GM19035 (cell line): Measurements from ENCODE around the gene FYB2.
A peak's percentile ranks its signal among the peaks of the same experiment; 100 is the strongest.

Experiments used
- ATAC-seq: cut with Tn5 transposase; IDR thresholded peaks from one replicate; pipeline ENCODE4 v1.9.1; 2021; ENCODE audit not compliant: unreplicated experiment

The FYB2 gene

DNA sequence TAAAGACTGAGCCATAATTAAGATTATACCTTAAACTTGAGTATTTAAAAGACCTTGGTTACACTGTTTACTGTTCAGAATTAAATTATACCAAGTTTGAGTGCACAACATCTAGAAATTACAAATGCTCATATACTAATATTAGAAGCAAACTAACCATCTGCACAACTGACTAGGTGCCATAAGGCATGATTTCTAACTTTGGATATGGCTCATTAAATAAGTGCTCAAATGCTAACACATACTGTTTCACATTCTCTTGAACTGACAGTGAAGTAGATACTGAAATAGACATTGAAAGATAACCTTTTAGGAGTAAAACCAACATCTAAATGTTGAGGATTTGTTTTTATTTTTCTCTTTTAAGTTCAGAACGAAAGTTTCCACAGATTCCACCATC, 100.0 kb downstream of the FYB2 start:
- ATAC-seq = no peak

DNA sequence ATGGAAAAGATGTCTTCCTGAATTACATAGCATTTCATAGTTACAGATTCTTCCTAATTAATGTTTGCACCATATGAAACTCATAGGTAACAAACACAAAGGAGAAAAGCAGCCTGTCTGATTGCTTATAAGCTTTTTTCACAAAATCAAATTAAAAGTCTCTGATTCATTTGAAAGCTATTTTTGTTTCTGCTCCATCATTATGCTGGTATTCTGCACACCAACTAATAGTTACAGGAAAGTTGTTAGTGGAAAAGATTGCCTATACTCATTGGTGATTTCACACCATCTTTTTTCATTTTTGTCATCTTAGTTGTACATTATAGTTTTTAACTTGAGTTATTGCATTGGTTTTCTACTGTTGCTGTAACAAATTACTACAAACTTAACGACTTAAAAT, 104.0 kb downstream of the FYB2 start:
- ATAC-seq = no peak

DNA sequence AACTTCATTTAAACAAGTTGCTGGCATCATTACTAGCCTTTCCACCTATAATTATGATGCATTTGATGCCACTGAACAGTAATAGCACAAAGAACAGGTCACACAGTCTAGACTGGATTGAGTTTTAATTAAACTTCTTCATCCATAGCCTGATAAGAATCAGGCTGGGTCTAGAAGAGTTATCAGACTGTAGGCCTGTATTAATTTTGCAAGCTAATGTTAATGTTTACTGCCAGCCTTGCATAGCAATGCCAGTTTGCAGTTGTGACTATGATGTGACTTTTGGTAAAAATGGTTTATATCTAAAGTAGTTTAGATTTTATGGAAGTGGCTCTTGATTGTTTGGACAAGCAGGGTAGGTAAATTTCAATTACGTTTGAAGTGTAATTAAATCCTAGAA, 106.1 kb downstream of the FYB2 start:
- no peak for ATAC-seq

GRCh38 chr1:56712150-56712549, 107.1 kb downstream of the FYB2 start:
- ATAC-seq = no peak

- no peak for ATAC-seq
Observed at GRCh38 chr1:56710646-56711045, 108.6 kb downstream of the FYB2 start.

DNA sequence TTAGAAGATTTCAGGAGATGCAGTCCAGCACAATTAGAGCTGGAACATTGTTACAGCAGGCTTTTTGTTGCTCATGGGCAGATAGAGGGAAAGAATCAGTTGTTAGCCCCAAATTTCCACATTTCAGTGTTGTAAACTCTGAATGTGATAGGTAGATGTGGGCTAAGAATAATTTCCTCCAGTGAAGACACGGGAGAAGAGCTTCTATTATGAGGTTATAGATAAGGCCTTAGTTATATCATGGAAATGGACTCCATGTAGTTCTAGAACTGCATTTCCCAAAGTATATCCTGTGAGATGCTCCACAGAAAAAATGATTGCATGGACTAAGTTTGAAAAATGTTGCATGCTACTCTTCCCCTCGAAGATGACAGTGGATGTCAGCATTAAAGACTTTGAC, 109.2 kb downstream of the FYB2 start:
- no peak for ATAC-seq

DNA sequence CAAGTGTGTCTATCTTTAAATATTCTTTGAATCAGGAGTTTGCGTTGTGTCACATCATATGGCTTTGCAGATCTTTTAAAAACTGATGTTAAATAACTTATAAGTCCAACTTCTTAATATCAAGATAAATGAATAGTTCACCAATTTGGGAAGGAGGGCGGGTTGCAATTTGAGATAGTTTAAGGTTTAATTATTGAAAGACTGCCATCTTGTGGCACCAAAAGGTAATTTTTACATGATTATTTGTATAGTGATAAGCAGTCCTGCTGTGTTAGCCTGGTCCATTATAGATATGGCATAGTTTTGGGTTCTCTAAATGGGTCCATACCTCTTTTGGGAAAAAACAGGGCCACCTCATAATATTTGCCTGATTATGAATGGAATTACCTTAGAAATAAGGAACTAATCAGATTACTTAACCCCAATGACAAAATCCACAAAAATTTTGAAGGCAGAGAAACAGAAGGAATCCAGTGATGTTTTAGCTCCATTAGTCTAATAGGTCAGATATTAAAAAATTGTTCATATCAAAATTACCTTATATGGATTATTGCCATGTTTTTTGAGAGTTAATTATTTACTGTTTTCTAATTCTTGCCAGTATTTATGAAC, 109.8 kb downstream of the FYB2 start:
- ATAC-seq = peak; percentile 62

- no peak for ATAC-seq
Observed at GRCh38 chr1:56707379-56707778, 111.8 kb downstream of the FYB2 start.

DNA sequence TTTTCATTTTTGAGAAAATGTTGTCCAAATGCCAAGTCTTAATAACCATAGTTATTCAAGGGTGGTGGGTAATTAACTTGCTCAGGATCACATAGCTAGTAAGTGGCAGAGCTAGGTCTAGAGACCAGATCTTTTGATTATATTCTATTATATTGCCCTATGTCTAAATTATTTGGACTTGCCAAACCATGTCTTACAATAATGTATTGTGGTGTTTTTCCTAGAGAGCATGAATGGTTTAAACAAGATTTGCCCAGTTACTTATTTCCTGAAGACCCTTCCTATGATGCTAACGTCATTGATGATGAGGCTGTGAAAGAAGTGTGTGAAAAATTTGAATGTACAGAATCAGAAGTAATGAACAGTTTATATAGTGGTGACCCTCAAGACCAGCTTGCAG, 115.5 kb downstream of the FYB2 start:
- ATAC-seq = no peak

- no peak for ATAC-seq
Observed at GRCh38 chr1:56696663-56697062, 122.5 kb downstream of the FYB2 start.

GRCh38 chr1:56688522-56689026, 130.6 kb downstream of the FYB2 start:
- no peak for ATAC-seq

DNA sequence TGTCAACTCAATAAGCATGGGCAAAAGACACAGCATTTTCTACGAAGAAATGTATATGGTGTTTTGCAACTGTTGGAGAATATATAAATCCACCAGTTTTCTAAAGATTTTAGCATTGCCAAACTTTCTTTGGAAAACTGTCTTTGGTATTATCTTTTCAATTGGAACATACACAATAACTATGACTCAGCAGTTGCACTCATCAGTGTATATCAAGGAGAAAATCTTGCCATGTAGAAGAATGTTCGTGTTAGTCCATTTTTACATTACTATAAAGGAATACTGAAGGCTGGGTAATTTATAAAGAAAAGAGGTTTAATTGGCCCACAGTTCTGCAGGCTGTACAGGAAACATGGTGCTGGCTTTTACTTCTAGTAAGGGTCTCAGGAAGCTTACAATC, 133.0 kb downstream of the FYB2 start:
- ATAC-seq = no peak

DNA sequence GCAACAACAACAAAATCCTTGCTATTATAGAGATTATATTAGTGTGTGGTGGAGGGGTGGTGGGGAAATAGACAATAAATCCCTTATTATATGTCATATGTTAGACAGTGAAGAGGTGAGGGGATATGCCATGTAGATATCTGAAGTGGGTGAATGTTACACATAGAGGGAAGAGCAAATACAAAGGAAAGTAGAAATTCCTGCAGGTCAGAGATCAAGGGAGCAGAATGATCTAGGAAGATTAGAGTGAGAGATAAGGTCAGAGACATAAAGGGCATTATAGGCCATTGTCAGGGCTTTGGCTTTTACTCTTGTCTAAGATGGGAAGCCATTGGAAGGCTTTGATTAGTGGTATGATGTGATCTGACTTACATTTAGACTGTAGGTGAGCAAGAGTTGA, 135.6 kb downstream of the FYB2 start:
- no peak for ATAC-seq

GRCh38 chr1:56676571-56677035, 142.6 kb downstream of the FYB2 start:
- no peak for ATAC-seq

- no peak for ATAC-seq
Observed at GRCh38 chr1:56675763-56676162, 143.4 kb downstream of the FYB2 start.

DNA sequence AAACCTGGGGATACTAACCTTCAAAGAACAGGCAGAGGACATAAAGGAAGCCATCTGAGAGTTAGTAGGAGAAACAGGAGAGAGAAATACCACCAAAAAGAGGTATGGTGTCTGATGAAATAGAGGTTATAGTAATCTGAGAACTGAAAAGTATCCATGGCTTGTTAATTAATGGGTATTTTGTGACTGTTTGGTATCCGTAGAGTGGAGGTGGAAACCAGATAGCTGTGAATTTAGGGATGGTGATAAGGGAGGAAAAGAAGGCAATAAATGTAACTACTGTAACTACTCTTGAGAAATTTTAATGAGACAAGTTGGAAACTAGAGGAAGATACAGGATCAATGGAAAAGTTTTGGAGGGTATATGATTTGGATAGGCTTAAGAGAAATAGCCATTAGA, 146.6 kb downstream of the FYB2 start:
- no peak for ATAC-seq

DNA sequence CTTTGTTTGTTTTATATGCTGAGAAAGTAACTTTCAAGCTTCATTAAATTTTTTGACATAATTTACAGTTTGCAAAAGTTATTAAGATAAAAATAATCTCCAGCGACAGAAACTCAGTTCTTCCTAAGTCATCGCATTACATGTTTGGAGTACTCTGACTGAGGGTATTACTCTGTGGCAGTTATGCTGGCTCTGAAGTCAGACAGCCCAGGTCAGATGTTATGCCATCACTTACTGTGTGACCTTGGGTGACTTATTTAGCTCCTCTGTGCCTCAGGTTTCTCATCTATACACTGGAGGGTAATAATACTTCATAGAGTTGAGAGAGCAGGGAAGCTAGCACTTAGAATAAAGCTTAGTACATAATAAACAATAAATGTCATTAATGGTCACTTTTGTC, 147.7 kb downstream of the FYB2 start:
- ATAC-seq = no peak

- ATAC-seq = no peak
Observed at GRCh38 chr1:56671085-56671484, 148.1 kb downstream of the FYB2 start.

GRCh38 chr1:56670350-56670749, 148.9 kb downstream of the FYB2 start:
- ATAC-seq = no peak
